TTC549 (cell line): ENCODE results near the gene SETD7.
"Not testable (repeated sequence)": the region's sequence is repeated elsewhere in the genome, so short reads cannot be mapped to it uniquely, and the experiment has no call there.

Experiments
- FAIRE-seq: peaks from 2 replicates; lab custom pipeline; 2012; peaks lifted over from hg19 to GRCh38; lab: Jason Lieb, UNC

The SETD7 gene

GRCh38 chr4:139461022-139461628 lies 94.9 kb downstream of the SETD7 start:
- no peak for FAIRE-seq

- no peak for FAIRE-seq
These were observed 95.5 kb downstream of the SETD7 start for GRCh38 chr4:139460565-139460964.

GRCh38 chr4:139458999-139459398 lies 97.0 kb downstream of the SETD7 start:
- no peak for FAIRE-seq

GRCh38 chr4:139458543-139458942 lies 97.5 kb downstream of the SETD7 start:
- no peak for FAIRE-seq

- no peak for FAIRE-seq
These were observed 98.7 kb downstream of the SETD7 start for GRCh38 chr4:139457318-139457717.

- no peak for FAIRE-seq
These were observed 100.9 kb downstream of the SETD7 start for GRCh38 chr4:139455126-139455538.

- no peak for FAIRE-seq
These were observed 101.6 kb downstream of the SETD7 start, which contains the start of gene RAB33B for GRCh38 chr4:139454111-139455045. Gene RAB33B, plus strand, starts transcription at chr4:139454121. Its CDS starts 75 bp downstream, at chr4:139454196.

GRCh38 chr4:139453371-139454110 lies 102.5 kb downstream of the SETD7 start:
- no peak for FAIRE-seq

GRCh38 chr4:139453041-139453370 lies 103.0 kb downstream of the SETD7 start:
- FAIRE-seq = no peak

- no peak for FAIRE-seq
These were observed 104.0 kb downstream of the SETD7 start for GRCh38 chr4:139451997-139452396.

- no peak for FAIRE-seq
These were observed 105.4 kb downstream of the SETD7 start for GRCh38 chr4:139450586-139450985.

- FAIRE-seq = not testable (repeated sequence)
These were observed 108.9 kb downstream of the SETD7 start for GRCh38 chr4:139447078-139447477.
